Suprapubic skin (tissue), 4 donors: ENCODE measurements around the gene CENPS.
"Not testable (repeated sequence)": the region's sequence is repeated elsewhere in the genome, so short reads cannot be mapped to it uniquely, and the experiment has no call there.

Experiments
- POLR2A ChIP-seq, 2 donors: fragments of 450-650 bp; IDR thresholded peaks; one replicate each; pipeline ENCODE4 v1.6.1; 2017; ENCODE audit warnings: antibody characterized with exemption in 2 of 2, mild to moderate bottlenecking in 2 of 2, moderate library complexity in 2 of 2
- POLR2AphosphoS5 ChIP-seq, 3 donors: sonication (generic); formaldehyde crosslinking; IDR thresholded peaks; one replicate each; pipeline ENCODE4 v1.6.1; 2017; ENCODE audit warnings: antibody characterized with exemption in 3 of 3
- TF ChIP-seq, protein P1 (sequence below), 2 donors: fragments of 200-600 bp in 1 of 2; fragments of 450-650 bp in 1 of 2; sonication (generic) in 1 of 2; IDR thresholded peaks; one replicate each; pipeline ENCODE4 v1.5.1; 2016 to 2019; ENCODE audit warnings: antibody characterized with exemption in 2 of 2, mild to moderate bottlenecking in 1 of 2, moderate library complexity in 1 of 2

DNA sequence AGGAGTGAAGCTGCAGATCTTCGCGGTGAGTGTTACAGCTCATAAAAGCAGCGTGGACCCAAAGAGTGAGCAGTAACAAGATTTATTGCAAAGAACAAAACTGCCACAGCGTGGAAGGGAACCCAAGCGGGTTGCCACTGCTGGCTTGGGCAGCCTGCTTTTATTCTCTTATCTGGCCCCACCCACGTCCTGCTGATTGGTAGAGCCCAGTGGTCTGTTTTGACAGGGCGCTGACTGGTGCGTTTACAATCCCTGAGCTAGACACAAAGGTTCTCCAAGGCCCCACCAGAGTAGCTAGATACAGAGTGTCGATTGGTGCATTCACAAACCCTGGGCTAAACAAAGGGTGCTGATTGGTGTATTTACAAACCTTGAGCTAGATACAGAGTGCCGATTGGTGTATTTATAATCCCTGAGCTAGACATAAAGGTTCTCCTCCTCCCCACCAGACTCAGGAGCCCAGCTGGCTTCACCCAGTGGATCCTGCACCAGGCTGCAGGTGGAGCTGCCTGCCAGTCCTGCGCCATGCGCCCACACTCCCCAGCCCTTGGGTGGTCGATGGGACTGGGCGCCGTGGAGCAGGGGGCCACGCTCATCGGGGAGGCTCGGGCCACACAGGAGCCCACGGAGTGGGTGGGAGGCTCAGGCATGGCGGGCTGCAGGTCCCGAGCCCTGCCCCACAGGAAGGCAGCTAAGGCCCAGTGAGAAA, 4.3 kb upstream of the CENPS start:
- TF ChIP-seq, protein P1, sequence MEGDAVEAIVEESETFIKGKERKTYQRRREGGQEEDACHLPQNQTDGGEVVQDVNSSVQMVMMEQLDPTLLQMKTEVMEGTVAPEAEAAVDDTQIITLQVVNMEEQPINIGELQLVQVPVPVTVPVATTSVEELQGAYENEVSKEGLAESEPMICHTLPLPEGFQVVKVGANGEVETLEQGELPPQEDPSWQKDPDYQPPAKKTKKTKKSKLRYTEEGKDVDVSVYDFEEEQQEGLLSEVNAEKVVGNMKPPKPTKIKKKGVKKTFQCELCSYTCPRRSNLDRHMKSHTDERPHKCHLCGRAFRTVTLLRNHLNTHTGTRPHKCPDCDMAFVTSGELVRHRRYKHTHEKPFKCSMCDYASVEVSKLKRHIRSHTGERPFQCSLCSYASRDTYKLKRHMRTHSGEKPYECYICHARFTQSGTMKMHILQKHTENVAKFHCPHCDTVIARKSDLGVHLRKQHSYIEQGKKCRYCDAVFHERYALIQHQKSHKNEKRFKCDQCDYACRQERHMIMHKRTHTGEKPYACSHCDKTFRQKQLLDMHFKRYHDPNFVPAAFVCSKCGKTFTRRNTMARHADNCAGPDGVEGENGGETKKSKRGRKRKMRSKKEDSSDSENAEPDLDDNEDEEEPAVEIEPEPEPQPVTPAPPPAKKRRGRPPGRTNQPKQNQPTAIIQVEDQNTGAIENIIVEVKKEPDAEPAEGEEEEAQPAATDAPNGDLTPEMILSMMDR (IDR thresholded peaks at IDR 0.05) = not testable (repeated sequence)
- TF ChIP-seq POLR2A, POLR2AphosphoS5 (IDR thresholded peaks at IDR 0.05): not testable (repeated sequence)
